Stimulated activated naive CD4-positive, alpha-beta T cell (primary cell): ENCODE measurements around the gene LRRIQ4.

Experiments
- DNase-seq, 6 experiments: peaks; one replicate each; lab custom pipeline; 2025; lab: John Stamatoyannopoulos, UW

The LRRIQ4 gene

GRCh38 chr3:169809230-169809795, 3.4 kb upstream of the LRRIQ4 start:
- peak in 1 of 6 experiments; percentile 1 for DNase-seq

GRCh38 chr3:169811631-169812331, 889 bp upstream of the LRRIQ4 start:
- peak in 4 of 6 experiments; percentile 6 to 41 (median 18) for DNase-seq

DNA sequence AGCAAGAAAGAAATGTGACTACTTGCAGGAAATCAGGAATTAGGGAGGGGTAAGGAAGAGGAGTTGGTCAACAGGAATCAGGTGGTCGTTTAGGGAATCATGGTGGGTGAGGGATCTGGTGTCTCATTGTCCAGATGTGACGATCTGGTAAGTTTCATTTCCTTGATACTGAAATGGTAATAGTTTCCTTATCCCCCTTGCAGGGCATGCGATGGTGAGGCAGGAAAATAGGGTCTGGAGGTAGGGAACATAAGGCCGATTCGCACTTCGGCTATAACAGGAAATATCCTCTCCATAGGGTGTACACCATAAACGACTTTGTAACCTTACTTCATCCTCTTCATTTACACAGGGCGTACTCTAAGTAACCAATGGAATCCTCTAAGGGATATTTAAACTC, 608 bp downstream of the LRRIQ4 start:
- DNase-seq, result no peak

GRCh38 chr3:169813757-169814517, 1.3 kb downstream of the LRRIQ4 start:
- peak; percentile 45 to 70 (median 66) for DNase-seq

- DNase-seq, result no peak
Measured at GRCh38 chr3:169815590-169816150, 3.0 kb downstream of the LRRIQ4 start.

DNA sequence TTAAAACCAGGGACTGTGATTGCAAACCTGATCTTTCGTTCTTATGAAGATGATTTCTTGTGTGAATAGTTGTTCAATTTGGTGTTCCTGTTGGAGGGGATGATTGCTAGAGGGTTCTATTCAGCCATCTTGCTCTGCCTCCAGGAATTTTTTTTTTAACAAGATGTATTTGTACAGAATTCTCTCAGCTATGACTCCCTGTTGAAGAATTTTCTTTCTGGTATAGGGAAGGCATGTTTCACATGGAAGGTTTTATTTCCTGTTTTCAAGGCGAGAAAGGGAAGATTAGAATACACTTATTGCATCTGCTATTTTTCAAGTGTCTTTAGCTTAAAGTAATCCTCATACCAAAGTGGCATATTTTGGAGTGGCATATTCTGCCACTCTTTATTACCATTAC, 5.6 kb downstream of the LRRIQ4 start:
- DNase-seq, result no peak

DNA sequence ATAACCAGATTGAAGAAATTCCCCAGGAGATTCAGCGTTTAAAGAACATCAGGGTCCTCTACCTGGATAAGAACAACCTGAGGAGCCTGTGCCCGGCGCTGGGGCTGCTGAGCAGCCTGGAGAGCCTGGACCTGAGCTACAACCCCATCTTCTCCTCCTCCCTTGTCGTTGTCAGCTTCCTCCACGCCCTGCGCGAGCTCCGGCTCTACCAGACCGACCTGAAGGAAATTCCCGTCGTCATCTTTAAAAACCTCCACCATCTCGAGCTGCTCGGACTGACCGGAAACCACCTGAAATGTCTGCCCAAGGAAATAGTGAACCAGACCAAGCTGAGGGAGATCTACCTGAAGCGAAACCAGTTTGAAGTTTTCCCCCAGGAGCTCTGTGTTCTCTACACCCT, 9.4 kb downstream of the LRRIQ4 start:
- DNase-seq, result no peak

DNA sequence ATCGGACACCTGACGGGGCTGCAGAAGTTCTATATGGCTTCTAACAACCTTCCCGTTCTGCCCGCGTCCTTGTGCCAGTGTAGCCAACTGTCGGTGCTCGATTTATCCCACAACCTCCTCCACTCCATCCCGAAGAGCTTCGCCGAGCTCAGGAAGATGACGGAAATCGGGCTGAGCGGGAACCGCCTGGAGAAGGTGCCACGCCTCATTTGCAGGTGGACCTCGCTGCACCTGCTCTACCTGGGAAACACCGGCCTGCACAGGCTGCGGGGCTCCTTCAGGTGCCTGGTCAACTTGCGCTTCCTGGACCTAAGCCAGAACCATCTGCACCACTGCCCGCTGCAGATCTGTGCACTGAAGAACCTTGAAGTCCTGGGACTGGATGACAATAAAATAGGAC, 9.9 kb downstream of the LRRIQ4 start:
- DNase-seq, result no peak

DNA sequence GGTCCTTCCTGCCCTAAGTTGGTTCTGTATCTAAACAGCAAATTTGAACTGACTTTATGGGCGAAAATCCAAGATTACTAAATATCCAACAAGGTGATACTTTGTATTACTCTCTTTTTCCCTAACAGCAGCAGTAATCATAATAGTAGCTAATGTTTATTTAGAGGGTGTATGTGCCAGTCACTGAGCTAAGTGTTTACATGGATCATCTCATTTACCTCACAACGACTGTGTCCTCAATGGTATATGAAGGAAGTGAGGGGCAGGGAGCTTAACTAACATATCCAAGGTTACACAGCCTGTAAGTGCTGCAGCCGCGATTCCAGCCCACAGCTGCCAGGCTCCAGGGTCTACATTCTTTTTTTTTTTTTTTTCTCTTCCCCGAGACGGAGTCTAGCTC, 10.3 kb downstream of the LRRIQ4 start:
- DNase-seq, result no peak

GRCh38 chr3:169825316-169825715, 12.6 kb downstream of the LRRIQ4 start:
- DNase-seq, result no peak

GRCh38 chr3:169827712-169828111, 15.0 kb downstream of the LRRIQ4 start:
- no peak for DNase-seq

- DNase-seq, result no peak
Measured at GRCh38 chr3:169835533-169835932, 22.9 kb downstream of the LRRIQ4 start.

DNA sequence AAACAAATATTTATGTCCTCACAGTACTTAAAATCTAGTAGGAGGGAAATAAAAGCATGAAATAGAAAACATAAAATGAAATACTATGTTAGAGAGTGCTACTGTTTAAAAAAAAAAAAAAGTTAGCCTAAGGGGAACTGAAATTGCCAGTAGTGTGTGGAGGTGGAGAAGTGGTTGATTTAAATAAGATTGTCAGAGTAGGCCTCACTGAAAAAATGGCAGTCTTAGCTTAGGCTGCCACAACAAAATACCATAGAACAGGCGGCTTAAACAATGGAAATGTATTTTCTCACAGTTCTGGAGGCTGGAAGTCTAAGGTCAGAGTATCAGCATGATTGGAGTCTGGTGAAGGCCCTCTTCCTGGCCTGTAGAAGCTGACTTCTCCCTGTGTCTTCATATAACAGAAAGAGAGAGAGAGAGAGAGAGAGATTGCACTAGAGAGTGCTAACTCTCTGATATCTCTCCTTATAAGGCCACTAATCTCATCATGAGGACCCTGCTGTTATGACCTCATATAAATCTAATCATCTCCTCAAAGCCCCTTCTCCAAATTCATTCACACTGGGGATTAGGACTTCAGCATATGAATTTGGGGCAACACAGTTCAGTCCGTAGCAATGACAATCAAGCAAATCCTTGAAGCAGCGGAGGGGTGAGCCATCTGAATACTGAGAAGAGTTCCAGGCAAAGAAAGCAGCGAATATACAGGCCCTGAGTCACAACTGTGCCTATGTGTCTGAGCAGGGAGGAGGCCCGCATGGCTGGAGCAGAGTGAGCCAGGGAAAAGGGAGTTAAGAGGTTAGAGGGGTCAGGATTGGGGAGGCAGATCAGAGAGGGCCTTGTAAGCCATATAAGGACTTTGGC, 23.6 kb downstream of the LRRIQ4 start:
- DNase-seq, result no peak

GRCh38 chr3:169836942-169837275, 24.2 kb downstream of the LRRIQ4 start:
- DNase-seq, result no peak

- DNase-seq, result no peak
Measured at GRCh38 chr3:169838511-169839030, 25.9 kb downstream of the LRRIQ4 start.

DNA sequence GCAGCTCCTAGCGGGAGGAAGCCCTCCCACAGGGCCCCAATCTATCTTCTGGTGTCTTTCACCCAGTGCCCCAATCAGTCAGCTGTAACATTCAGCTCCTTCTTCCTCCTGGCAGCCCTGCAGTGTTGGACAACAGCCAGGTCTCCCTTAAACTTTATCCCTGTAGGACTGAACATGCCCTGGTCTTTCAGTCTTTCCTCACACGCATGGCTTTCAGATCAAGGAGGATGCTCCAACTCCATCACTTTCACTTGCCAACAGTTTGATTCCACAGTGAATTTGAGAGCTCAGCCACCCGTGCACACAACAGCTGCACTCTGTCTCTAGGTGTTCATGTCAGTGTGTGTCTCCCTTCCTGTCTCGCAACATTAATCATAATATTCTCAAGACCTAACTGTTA, 28.5 kb downstream of the LRRIQ4 start:
- no peak for DNase-seq

DNA sequence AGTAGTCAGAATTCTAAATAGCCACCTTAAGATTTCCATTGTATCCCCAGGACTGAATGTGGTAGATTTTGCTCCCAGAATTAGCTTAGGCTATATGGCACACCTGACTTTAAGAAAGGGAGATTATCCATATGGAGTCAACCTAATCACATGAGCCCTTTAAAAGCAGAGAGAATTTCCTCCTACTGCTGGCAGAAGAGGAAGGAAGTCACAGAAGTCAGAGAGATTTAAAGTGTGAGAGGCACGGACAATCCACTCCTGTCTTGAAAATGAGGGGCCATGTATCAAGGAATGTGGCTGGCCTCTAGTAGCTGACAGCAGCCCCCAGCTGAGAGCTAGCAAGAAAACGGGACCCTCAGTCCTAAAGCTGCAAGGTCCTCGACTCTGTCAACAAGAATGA, 30.3 kb downstream of the LRRIQ4 start:
- DNase-seq, result no peak

- DNase-seq, result no peak
Measured at GRCh38 chr3:169846458-169847193, 34.0 kb downstream of the LRRIQ4 start.

DNA sequence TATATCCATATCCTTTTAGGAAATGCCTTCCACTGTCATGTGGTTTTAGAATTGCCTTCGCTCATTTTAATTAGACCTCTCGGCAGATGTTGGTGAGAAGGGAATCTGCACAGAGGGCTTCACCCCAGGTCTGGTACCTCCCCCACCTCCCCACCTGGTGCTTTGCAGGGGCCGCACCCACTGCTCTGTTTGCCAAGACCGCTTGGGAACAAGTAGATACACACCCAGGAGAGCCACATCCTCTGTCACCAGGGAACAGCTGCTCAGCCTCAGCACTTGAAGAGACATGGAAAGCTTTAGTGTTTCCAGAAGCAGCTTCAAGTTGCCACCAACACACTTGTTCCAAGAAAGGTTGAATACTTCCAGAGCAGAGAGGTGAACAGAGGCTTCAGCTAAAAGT, 35.2 kb downstream of the LRRIQ4 start:
- DNase-seq, result no peak

- no peak for DNase-seq
Measured at GRCh38 chr3:169848741-169849140, 36.1 kb downstream of the LRRIQ4 start.

- DNase-seq, result no peak
Measured at GRCh38 chr3:169850618-169851017, 37.9 kb downstream of the LRRIQ4 start.
